ENCODE results near the gene IFT88. TPM values are rescaled to one million over a fixed set of nuclear protein-coding genes. Genes with fewer than 3 reads are reported as not detected.

IFT88 gene
- total and polyA plus RNA-seq, 2 of the 8 experiments (the other 6 are each of a cell fraction or from before 2014, with no cell fraction given), result 1.7 to 5.8 TPM

- ChIA-PET CTCF (ENCODE audit: partially characterized antibody) (no interaction called here), POLR2A (ENCODE audit: partially characterized antibody) (no interaction called here)
- no peak overlapping the region for H2BK120ac ChIP-seq (replicated peaks; ENCODE audit: low read depth, low read length)
- WGBS, 2 experiments (ENCODE audit: extremely low coverage in 1 of 2, insufficient coverage in 1 of 2, insufficient read length in 1 of 2, insufficient replicate concordance in 2 of 2, low coverage in 1 of 2, low lambda C conversion rate in 2 of 2, missing lambda C conversion rate in 1 of 2), result 74% methylated on average over 3 of the region's 3 CpGs; no CpG with 5 or more reads in 1 of the 2 experiments
- no peak overlapping the region for H2BK20ac ChIP-seq (ENCODE audit: low read length)
- no peak overlapping the region for H3K9ac ChIP-seq (replicated peaks in 1 of 4; ENCODE audit: extremely low read depth in 1 of 4, low read depth in 3 of 4, low read length in 3 of 4)
- H3K14ac ChIP-seq (ENCODE audit: insufficient read length), result no peak overlapping the region
- no peak overlapping the region for H2BK5ac ChIP-seq (ENCODE audit: low read depth, low read length)
- no peak overlapping the region for H4K91ac ChIP-seq (replicated peaks; ENCODE audit: insufficient read length, low read length)
- H4K5ac ChIP-seq (ENCODE audit: insufficient read length, low read depth, low read length), result no peak overlapping the region
- no peaks in the 10 kb centered on the region for H3K27me3 ChIP-seq (replicated peaks in 1 of 4; ENCODE audit: control insufficient read depth in 3 of 4, extremely low read depth in 1 of 4, insufficient read depth in 3 of 4, low read length in 3 of 4)
- DNase-seq (ENCODE audit: low read depth in 1 of 2, low spot score in 2 of 2) (no peak), FAIRE-seq (no peak)
- H2AK5ac ChIP-seq (ENCODE audit: low read depth, low read length), result no peak overlapping the region
- H3K9me3 ChIP-seq (ENCODE audit: insufficient read depth in 2 of 2, low read depth in 1 of 2, low read length in 1 of 2), result no peaks in the 10 kb centered on the region
- H3K4me3 ChIP-seq (ENCODE audit: extremely low read depth in 1 of 4, insufficient read depth in 2 of 4, low read depth in 3 of 4, low read length in 4 of 4), result no peak overlapping the region
- H3K23me2 ChIP-seq (ENCODE audit: low read depth, low read length), result no peaks in the 10 kb centered on the region
- H4K8ac ChIP-seq (ENCODE audit: extremely low read depth, insufficient read depth, low read length), result no peak overlapping the region
- H3K4me2 ChIP-seq (ENCODE audit: insufficient read depth in 1 of 2, low read depth in 2 of 2, low read length in 2 of 2), result no peak overlapping the region
- TF ChIP-seq RNF2 (IDR thresholded peaks at IDR 0.05; ENCODE audit: borderline replicate concordance, low read depth, low read length, missing control alignments, poor library complexity, severe bottlenecking) (no peak), FOSL1 (IDR thresholded peaks at IDR 0.05; ENCODE audit: insufficient read depth, low read depth, low read length) (no peak), E2F6 (IDR thresholded peaks at IDR 0.05) (no peak), ATF3 (IDR thresholded peaks at IDR 0.05; ENCODE audit: insufficient read depth, low read depth, low read length) (no peak), PHF8 (conservative IDR thresholded peaks at IDR 0.05; ENCODE audit: low read depth, low read length) (no peak), EGR1 (IDR thresholded peaks at IDR 0.05; ENCODE audit: borderline replicate concordance, low read depth, low read length) (no peak), SP4 (IDR thresholded peaks at IDR 0.05; ENCODE audit: low read length) (no peak), SIN3A (conservative IDR thresholded peaks at IDR 0.05 in 1 of 2, IDR thresholded peaks at IDR 0.05 in 1 of 2; ENCODE audit: low read depth in 1 of 2, low read length in 2 of 2) (no peak), GABPA (IDR thresholded peaks at IDR 0.05; ENCODE audit: borderline replicate concordance, insufficient read depth, low read length) (no peak), CBX8 (IDR thresholded peaks at IDR 0.05; ENCODE audit: borderline replicate concordance, low read depth, low read length) (no peak), KDM5A (IDR thresholded peaks at IDR 0.05; ENCODE audit: low read length) (no peak), GTF2F1 (IDR thresholded peaks at IDR 0.05; ENCODE audit: borderline replicate concordance, low read depth, low read length) (no peak), ASH2L (IDR thresholded peaks at IDR 0.05; ENCODE audit: low read length) (no peak)
- no peak overlapping the region for H3K18ac ChIP-seq (ENCODE audit: extremely low read depth, low read length)
- H3K23ac ChIP-seq (ENCODE audit: insufficient read length), result no peak overlapping the region
- no peak overlapping the region for H2BK12ac ChIP-seq (ENCODE audit: low read depth, low read length)
- no peak overlapping the region for H2BK15ac ChIP-seq (ENCODE audit: low read length)
- no peak overlapping the region for H3K27ac ChIP-seq (ENCODE audit: low read depth, low read length)
- no peak overlapping the region for H3K56ac ChIP-seq (replicated peaks; ENCODE audit: insufficient read length, low read depth, low read length)
- no peaks in the 10 kb centered on the region for H3K79me2 ChIP-seq (ENCODE audit: control insufficient read depth in 1 of 2, insufficient read depth in 2 of 2, low read length in 2 of 2)
- no peaks in the 10 kb centered on the region for H3K36me3 ChIP-seq (ENCODE audit: control insufficient read depth in 2 of 4, insufficient read depth in 4 of 4, low read length in 3 of 4)
- no peak overlapping the region for H3K4ac ChIP-seq (replicated peaks; ENCODE audit: insufficient read length, low read depth, low read length)
- H2AFZ ChIP-seq (ENCODE audit: low read length), result no peak overlapping the region
- no peaks in the 10 kb centered on the region for H3K4me1 ChIP-seq (replicated peaks in 1 of 4; ENCODE audit: control insufficient read depth in 3 of 4, insufficient read depth in 4 of 4, low read length in 3 of 4)
- no peaks in the 10 kb centered on the region for H3K79me1 ChIP-seq (ENCODE audit: low read depth, low read length)
- H4K20me1 ChIP-seq (replicated peaks in 1 of 2; ENCODE audit: control insufficient read depth in 1 of 2, insufficient read depth in 2 of 2, low read length in 2 of 2), result no peaks in the 10 kb centered on the region
Measured at GRCh38 chr13:20553311-20553710, 13.6 kb upstream of the IFT88 start.

Measured in H1 (cell line).